HG02852 (cell line): ENCODE measurements around the gene ZPBP.
A peak's percentile ranks its signal among the peaks of the same experiment; 100 is the strongest.

Experiments used
- ATAC-seq: cut with Tn5 transposase; IDR thresholded peaks from one replicate; pipeline ENCODE4 v1.9.1; 2021; ENCODE audit warnings: mild to moderate bottlenecking, moderate library complexity; ENCODE audit not compliant: unreplicated experiment

The ZPBP gene, protein sequence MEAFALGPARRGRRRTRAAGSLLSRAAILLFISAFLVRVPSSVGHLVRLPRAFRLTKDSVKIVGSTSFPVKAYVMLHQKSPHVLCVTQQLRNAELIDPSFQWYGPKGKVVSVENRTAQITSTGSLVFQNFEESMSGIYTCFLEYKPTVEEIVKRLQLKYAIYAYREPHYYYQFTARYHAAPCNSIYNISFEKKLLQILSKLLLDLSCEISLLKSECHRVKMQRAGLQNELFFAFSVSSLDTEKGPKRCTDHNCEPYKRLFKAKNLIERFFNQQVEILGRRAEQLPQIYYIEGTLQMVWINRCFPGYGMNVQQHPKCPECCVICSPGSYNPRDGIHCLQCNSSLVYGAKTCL

DNA sequence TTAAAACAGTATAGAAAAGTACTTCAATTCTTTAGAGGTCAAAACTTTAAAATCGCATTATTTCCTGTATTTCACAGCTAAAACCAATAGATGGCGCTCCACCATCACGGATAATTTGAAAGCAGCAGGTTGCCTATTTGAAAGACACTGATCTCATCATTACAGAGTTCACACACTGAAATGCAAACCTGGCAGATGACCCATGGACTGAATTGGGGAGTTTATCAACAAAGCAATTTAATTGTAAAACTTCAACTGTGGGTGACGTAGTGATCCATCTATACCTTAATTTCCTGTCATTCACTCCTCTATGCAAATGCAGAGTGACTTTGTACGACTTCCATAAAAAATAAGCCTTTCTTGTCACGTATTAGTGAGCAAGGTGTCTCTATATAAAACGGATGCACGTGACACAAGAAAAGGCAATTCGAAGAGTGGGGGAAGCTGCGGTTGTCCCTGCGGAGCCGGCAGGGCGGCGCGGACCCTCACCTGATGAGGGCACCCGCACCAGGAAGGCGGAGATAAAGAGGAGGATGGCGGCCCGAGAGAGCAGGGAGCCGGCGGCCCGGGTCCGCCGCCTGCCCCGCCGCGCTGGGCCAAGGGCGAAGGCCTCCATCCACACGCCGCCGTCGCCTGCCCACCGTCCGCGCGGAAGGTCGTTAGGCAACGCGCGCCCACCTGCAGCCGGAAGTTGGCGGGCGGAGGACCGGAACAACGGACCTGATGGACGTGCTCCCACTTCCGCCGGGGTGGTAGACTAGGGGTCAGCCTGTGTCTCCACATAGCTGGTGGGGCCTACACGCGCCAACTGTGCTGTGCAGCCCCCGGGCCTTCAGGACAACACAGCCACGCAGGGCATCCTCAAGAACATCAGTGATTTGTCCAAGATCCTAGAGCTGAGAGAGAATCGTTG, at the start of gene ZPBP:
Gene ZPBP (minus strand): TSS at position 668 of the 913 bp plus-strand sequence. CDS start 52 bp downstream, at position 616.
- ATAC-seq: peak; percentile 80

DNA sequence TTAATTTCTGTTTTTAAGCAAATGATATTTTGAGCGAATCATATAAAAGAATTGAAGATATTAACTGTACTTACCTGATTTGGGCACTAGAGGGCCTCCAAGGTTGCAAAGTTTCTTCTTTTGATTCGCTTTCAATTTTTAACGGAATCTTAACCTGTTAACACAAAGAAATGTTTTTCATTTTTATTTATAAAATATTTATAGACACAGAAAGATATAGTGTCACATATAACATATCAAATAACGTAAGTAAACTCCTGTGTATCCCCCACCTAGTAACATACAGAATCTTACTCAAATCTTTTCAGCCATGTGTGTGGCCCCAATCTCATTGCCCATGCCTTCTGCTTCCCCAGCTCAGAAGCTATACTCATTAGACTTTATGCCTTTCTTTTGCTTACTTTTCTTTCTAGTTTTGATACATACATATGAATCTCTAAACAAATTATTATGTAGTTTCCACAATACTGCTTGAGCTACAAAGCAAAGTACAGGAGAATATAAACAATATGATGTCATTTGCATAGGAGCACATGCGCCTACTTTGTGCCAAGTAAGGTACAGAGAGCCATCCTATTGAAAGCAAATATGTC, 49.5 kb upstream of the ZPBP start:
- ATAC-seq: peak; percentile 48

DNA sequence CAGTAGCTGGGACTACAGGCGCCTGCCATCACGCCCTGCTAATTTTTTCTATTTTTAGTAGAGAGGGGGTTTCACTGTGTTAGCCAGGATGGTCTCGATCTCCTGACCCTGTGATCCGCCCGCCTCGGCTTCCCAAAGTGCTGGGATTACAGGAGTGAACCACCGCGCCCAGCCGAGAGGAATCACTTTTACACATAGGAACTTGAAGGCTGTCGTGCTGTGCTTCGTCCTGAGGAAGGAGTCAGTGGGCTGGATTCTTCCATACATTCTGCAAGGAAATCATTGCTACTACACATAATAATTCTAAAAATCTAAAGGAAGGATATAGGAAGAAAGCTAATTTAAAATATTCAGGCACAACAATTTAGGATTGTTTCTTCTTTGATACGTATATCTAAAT, 48.8 kb upstream of the ZPBP start:
- ATAC-seq: no peak

DNA sequence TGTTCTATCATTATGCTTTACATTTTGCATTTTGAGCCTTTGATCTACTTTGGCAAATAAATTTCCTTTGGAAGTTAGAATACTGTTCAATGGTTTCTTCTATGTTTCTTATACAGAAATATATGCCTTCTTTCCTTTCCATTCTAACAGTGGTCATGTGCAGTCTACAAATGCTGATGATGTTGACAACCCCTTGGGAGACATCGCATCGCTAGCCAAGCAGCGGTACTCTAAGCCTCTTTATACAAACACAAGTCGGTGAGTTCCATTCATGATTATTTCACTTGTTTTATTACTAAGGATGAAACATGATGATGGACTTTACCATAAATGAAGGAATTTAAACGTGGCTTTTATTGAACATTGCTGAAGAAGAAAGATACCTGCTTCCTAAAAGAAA, 48.1 kb upstream of the ZPBP start:
- ATAC-seq: no peak

DNA sequence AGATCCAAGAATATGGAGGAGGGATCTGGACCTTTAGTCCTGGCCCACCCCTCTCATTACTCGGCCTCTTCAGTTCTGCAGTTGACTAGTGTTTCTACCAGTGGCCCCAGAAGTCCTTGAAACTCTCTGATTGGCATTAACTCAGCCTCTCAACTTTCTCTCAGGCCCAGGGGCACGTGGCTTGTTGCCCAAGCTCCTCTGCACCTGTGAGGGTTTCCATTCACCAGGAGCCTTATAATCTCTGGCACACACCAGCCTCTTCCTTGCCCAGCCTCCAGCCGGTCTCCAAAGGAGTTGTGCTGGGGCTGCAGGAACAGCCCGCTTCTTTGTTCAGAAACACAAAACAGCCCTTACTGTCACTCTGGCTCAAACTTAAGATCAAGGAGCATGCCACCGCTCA, 47.6 kb upstream of the ZPBP start:
- ATAC-seq: no peak

DNA sequence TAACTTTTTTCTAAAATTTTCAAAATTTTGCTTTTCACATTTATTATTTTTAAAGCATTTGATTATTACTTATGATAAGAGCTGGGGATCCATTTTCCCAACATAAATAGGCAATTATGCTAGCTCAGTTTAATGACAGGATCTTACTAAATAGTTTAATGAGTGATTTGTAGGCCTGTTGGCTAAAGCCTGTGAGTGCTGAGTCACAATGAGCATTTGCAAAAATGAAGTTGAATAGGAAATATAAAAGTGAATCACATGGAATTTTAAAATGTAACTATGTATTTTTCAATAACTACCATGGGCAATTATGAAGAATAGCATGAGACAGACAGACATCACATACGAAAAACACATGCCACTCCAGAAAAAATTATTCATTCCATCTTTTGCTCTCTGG, 45.1 kb upstream of the ZPBP start:
- no peak for ATAC-seq

DNA sequence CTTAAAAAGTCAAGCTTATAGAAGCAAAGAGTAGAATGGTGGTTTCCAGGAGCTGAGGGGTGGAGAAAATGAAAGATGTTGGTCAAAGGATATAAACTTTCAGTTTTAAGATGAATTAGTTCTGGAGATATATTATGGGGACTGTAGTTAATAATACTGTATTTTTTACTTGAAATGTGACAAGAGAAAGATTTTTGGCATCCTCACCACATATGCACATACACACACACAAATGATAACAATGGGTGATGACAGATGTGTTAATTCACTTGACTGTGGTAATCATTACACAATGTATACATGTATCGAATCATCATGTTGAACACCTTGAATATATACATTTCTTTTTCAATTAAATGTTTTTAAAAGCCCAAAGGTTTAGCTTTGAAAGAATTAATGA, 32.7 kb upstream of the ZPBP start:
- ATAC-seq: no peak

DNA sequence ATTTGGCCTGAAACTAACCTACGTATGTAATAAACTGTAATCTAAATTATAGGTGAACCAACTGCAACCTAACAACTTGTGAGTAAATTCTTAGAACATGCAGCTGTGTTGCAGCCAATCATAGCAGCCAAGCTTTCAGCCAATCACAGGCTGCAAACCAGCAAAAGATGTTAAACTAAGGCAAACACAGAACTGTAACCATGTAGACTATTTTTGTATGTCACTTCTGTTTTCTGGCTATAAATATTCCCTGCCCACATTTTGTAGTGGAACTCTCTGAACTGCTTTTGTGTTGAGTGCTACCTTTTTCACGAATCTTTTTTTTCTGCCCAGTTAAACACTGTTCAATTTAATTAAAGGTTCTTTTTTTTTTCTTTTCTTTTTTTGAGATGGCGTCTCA, 28.2 kb upstream of the ZPBP start:
- peak; percentile 95 for ATAC-seq

DNA sequence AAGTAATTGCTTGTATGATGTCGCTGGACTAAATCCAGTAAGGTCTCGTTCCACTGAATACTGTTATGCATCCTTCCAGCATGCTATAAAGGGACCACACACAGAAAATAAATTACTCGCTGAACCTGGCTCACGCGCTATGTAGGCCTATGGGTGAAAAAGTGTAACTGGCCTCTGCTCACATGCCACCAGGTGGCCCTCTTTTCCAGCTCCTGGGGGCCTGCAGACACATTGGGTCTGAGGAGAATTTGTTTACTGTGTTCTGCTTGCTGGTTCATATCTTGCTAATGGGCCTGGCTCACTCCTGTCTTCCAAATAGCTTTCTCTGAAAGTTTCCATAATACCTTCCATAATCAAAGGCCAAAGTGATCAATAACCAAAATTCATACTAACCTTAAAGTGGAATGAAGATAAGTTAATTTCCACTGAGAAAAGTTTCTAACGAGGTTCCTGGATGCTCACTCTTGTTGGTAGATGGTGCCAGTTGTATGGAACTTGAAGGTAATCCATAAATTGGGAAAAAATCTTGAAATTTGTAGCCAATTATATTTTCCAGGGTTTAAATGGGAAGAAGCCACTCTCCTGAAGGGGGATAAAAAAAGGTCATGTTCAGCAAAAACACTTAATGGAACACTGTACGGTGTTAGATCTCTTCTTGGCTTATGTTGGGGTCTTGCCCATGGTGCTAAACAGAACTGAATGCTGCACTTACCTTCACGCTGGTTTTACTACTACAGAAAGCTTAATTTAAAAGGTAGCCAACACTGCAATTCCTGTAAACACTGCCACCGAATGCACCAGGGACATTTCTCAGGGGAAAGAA, 27.0 kb upstream of the ZPBP start:
- peak; percentile 74 for ATAC-seq

DNA sequence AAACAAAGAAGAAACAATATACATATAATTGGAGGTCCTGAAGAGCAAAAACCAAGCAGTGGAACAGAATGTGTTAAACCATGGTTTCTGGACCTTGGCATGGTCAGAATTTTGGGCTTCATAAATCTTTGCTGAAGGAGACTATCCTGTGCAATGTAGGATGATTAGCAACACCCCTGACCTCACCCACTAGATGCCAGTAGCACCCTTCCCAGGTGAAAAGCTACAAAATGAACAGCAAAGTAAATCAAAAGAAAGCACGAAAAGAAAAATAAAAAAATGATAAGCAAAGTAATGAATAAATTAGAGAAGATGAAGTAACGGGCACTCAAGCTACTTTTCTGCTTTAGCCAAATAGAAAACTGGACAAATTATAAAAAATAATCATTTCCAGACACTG, 19.2 kb upstream of the ZPBP start:
- ATAC-seq: no peak

DNA sequence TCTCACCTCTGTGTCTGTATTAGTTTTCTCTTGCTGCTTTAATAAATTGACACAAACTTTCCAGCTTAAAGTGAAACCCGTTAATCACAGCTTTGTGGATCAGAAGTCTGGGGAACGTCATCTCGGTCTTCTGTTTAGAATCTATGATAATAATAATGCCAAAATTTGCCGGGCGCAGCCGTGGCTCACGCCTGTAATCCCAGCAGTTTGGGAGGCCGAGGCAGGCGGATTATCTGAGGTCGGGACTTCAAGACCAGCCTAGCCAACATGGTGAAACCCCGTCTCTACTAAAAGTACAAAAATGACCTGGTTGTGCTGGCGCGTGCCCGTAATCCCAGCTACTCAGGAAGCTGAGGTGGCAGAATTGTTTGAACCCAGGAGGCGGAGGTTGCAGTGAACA, 8.8 kb upstream of the ZPBP start:
- no peak for ATAC-seq

DNA sequence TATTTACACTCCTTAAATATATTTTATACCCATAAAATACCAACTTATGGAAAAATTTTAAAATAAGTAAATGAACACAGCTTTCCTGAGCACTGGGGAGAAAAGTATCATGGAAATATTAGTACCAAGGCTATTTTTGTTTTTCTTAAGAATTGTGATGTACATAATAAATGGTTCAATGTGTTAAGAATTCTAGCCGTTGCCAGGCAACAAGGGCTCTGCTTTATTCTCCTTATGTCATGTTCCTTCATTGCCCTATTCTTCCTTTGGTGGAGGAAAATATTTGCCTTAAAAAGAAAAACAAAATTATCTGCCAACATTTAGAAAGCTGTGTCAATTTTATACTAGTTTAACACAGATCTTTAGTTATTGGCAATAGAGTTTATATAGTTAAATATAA, 2.6 kb upstream of the ZPBP start:
- ATAC-seq: no peak

DNA sequence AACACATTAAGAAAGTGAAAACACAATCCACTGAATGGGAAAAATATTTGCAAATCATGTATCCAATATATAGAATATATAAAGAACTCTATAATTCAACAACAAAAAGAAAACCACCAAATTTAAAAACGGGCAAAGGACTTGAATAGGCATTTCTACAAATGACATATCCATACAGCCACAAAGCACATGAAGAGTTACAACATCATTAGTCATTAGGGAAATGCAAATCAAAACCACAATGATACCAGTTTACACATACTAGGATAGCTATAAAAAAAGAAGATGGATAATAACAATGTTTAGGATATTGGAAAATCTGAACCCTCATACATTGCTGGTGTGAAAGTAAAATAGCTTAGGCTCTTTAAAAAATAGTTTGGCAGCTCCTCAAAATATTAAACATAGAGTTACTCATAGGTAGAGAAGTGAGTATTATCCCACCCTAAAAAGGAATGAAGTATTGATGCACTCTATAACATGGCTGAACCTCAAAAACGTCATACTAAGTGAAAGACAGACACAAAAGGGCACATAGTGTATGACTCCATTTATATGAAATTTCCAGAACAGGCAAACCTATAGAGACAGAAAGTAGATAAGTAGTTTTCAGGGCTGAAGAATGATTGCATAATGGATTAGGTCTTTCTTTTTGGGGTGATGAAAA, 4.5 kb downstream of the ZPBP start:
- ATAC-seq: no peak

DNA sequence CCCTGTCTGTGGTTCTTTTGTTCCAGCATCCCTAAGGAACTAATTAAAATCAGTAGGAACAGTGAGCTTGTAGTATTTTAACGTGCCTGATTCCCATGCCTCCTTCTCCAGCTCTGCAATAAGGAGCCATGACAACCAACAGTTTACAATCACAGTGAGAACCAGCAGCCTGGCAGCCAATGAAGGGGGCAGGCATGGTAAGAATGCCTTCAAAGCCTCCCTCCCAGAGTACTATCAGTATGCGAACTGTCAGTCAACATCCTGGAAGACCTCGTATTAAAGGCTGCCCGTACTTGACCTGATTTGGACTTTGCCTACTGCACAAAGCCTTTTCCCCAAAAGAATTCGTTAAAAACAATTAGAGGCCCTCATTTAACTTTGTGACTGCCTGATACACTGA, 7.7 kb downstream of the ZPBP start:
- no peak for ATAC-seq

DNA sequence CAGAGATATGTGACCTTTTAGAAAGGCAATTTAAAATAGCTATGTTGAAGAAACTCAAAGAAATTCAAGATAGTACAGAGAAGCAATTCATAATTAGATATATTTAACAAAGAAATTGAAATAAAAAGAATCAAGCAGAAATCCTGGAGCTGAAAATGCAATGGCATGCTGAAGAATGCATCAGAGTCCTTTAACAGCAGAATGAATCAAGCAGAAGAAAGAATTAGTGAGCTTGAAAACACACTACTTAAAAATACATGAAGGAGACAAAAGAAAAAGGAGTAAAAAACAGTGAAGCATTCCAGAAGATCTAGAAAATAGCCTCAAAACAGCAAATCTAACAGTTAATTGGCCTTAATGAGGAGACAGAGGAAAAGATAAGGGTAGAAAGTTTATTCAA, 20.0 kb downstream of the ZPBP start:
- no peak for ATAC-seq

DNA sequence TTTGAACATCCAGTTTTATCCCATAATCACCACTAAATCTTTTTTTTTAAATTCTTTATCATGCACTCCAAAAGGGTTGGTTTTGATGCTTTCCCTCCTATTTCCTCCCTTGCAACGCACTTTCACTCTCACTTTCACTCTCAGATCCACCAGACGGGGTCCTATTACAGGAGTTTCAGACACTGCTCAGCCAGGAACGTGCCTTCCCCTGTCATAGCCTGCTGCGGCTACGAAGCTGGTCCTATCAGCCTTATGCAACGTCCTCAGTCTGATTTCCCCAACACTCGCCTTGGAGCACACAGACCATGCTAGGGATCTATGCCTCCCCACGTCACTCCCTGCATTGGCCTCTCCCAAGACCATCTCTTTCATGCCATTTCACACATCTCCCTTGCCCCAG, 23.4 kb downstream of the ZPBP start:
- ATAC-seq: peak; percentile 83

DNA sequence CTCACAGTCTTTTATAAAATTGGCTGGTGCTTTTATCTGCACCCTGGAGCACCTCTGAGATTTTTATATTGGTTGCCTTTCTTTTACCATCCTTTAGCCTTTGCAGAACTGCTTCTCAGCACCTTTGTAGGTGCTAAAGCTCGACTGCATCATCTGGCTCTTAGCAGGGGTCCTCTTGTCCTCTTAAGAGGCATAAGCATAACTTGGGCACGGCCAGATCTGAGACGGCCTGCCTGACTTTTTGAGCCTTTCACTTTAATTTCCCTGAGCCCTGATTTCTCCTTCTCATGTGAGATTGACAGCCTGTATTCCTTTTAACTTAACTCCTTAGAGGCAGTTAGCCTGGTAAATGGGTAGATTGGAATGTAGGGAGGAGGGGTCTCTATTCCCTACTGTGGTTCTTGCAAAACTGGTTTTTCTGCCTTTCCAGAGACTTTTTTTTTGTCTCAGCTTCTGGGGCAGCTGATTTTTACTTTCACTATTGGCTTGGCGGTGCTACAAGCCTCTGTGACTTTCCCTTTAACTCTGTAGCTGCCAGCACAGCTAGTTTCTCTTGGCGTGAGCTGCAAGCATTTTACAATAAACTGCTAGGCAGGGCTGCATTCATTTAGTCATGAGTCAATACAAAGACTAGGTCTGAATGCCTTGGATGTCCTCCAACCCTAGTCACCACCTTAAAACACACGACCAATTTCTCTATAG, 24.0 kb downstream of the ZPBP start:
- ATAC-seq: peak; percentile 64

DNA sequence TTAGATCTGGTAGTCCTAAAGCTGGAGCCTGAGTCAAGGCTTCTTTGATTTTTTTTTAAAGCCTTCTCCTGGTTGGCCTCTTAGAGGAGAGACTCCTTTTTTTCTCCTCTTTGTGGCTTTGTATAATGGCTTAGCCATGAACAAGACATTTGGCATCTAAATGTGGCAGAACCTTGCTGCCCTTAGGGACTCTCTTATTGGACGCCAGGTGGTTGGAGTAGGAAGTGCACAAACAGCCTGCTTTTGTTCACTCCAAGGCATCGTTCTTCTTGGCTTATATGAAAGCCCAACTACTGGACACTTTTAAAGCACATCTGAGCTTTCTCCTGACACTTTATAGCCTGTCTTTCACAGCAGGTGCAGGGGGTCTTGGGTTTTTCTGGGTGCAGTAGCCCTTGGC, 25.0 kb downstream of the ZPBP start:
- ATAC-seq: no peak

DNA sequence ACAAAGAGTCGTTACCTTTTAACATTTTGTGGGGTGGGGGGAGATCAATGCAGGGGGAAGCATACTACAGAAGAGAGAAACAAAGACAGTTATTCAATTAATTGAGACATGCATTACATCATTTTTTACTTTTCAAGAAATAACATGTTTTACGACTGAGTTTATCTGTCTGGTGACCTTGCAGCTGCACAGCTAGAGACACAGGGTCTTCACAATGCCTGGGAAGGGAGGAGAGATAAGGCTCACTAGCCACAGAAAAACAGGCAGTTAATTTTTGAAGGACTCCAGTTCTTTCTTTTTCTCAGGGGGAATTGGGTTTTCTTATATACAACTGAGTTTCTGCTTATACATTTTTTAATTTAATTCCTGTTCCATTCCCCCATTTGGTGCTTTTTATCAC, 30.1 kb downstream of the ZPBP start:
- ATAC-seq: no peak

DNA sequence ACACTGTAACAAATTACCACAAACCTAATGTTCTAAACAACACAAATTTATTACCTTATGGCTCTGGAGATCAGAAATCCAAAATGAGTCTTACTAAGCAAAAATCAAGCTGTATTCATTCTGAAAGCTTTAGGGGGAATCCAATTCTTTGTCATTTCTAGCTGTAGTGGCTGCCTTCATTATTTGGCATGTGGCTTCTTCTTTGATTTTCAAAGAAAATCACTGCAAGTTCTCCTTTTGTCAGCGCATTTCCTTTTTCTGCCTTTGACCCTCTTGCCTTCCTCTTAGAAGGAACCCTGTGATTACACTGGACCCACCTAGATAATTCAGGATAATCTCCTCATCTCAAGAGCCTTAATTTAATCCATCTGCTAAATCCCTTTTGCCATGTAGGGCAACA, 36.9 kb downstream of the ZPBP start:
- ATAC-seq: peak; percentile 59
